HG02571 (cell line): ENCODE results near the gene SRGN.
"Not testable (repeated sequence)": the region's sequence is repeated elsewhere in the genome, so short reads cannot be mapped to it uniquely, and the experiment has no call there.

Source experiments
- ATAC-seq: cut with Tn5 transposase; IDR thresholded peaks from one replicate; pipeline ENCODE4 v1.9.1; 2021; ENCODE audit warnings: mild to moderate bottlenecking, moderate library complexity; ENCODE audit not compliant: unreplicated experiment

The SRGN gene, protein sequence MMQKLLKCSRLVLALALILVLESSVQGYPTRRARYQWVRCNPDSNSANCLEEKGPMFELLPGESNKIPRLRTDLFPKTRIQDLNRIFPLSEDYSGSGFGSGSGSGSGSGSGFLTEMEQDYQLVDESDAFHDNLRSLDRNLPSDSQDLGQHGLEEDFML

DNA sequence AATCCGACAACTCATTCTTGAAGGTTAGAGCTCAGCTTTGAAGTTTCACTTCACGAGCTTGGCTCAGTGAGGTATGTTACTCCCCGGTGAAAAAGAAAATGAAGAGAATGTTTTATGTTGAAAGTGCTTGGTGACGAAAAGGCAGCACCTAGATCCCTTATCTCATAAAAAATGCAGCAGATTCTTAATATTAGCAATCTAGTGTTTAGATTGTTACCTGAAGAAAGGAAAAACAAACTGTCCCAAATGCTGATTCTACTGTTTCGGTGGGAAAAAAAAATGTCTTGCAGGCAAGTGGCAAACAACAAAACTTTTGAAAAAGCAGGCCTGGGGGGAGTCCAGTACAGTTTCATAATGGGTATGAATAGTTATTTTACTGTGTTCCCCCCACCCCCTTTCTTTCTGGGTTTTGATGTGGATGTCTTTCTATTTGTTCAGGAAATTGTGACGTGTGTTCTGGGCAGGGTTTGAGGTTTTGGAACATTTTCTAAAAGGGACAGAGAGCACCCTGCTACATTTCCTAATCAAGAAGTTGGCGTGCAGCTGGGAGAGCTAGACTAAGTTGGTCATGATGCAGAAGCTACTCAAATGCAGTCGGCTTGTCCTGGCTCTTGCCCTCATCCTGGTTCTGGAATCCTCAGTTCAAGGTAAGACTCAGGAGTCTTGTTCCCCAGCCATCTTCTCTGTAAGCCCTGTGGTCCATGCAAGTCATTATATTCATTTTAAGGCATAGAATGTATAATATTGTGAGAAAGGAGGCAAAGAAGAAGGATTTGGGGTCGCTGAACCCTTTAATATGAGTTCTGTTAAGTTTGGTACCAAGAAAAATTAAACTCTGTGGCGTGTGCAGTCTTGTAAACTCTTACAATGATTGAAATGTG, at the start of gene SRGN:
TSS of gene SRGN (plus strand) at position 514 of the 881 bp plus-strand sequence. CDS start at position 569, 55 bp downstream.
- ATAC-seq: peak; percentile 57

DNA sequence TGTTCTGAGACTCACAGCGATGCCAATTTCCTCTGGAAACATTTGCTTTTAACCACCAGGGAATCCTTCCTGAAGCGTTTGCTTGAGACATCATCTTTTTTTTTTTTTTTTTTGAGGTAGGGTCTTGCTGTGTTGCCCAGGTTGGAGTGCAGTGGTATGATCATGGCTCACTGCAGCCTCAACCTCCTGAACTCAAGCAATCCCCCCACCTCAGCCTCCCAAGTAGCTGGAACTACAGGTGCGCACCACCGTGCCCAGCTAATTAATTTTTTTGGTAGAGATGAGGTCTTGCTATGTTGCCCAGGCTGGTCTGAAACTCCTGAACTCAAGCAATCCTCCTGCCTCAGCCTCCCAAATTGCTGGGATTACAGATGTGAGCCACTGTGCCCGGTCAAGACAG, 47.0 kb upstream of the SRGN start:
- ATAC-seq: not testable (repeated sequence)

DNA sequence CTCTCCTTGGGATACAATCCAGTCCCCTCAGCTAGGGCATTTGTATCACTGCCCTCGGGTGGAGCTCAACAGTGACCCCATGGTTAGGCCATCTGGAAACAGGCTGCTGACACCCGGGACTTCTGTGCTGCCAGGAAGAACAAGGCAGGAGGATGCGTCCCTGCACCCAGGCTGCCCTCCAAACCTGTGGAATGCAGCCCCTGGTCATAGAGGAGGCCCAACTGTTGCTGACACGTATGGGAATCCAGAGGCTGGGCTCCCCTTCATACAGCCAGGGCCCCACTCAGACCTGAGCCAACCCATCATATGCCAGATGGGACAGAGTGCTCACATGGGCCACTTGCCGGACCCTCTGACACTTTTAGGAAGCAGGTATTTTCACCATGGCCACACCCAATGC, 45.5 kb upstream of the SRGN start:
- no peak for ATAC-seq

DNA sequence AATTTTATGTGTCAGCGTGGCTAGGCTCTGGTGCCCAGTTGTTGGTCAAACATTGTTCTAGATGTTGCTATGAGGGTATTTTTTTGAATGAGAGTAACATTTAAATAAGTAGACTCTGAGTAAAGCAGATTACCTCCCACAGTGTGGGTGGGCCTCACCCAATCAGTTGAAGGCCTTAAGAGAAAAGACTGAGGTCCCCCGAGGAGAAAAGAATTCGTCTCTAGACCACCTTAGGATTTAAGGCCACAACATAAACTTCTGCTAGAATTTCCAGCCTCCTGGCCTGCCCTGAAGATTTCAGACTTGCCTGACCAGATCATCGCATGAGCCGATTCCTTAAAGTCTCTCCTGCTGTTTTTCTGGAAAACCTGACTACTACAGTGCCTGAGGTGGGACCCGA, 45.1 kb upstream of the SRGN start:
- ATAC-seq: no peak

DNA sequence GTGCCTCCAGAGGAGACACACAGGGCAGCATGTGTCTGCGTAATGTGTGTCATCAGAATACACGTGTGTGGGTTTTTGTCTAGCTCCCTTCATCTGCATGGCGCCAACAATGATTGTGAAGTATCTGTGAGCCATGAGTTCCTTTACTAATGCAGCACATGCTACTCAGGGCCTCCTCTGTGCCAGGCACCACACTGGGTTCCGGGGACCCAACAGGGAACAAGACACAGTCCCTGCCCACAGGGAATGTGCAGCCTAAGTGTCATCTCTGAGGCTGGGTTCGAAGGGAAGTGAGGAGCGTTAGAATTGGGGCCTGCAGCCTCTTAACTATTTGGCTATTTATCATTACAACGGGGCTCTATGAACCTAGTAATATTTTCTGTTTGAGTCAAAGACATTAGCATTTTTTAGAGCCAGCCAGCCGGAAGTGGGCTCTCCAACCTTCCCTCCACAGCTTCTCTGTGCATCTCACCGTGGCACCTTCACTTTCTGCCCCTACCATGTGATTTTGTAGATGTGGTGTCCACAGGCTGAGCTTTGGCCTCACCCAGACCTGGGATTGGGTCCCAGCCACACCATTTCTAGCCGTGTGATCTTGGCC, 43.9 kb upstream of the SRGN start:
- no peak for ATAC-seq

DNA sequence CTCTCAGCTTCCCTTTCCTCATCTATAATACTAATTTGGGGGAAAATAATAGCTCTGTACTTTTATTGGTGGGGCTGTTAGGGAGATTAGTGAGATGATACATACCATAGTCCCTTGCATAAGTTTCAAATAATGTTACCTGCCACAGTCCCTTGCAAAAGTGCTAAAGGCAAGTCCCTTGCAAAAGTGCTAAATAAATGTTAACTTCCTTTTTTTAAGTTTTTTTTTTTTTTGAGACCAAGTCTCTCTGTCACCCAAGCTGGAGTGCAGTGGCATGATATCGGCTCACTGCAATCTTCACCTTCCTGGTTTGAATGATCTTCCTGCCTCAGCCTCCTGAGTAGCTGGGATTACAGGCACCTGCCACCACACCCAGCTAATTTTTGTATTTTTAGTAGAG, 43.4 kb upstream of the SRGN start:
- ATAC-seq: no peak

DNA sequence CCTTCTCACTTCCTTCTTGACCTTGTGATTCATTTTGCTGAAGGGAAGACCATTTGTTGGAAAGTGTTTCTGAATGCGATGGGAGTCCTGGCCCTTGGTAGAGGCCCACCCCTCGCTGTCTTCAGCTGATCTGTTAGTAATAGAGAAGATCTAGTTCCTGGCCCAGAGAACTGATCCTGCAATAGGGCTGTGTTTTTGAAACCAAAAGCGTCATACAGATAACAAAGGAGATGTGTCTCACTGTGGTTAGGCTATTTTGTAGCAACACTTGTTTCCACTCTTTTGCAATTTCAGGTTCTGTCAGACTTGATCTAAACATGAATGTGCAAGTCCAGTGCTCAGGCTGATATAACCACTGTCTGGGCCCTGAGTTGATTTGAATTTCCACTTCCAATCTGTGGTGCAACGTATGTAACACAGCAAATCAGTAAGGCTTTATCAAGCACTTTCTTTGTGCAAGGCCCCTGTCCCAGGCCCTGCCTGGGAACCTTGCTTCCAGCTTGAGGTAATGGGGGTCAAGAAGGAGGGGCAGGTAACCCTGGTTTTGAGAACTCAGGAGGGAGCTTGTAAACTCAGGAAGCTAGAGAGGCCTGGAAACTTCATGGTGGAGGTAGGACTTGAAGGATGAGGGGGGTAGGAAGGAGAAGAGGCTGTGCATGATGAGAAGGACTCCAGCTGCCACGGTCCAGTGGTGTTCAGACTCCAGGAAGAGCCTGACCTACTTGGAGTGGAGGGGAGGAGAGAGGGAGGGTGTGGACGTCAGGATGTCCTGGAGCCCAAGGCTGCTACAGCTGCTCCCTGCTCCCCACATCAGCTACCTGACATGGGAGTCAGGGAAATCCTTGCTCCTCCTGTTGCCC, 42.2 kb upstream of the SRGN start:
- peak; percentile 62 for ATAC-seq

DNA sequence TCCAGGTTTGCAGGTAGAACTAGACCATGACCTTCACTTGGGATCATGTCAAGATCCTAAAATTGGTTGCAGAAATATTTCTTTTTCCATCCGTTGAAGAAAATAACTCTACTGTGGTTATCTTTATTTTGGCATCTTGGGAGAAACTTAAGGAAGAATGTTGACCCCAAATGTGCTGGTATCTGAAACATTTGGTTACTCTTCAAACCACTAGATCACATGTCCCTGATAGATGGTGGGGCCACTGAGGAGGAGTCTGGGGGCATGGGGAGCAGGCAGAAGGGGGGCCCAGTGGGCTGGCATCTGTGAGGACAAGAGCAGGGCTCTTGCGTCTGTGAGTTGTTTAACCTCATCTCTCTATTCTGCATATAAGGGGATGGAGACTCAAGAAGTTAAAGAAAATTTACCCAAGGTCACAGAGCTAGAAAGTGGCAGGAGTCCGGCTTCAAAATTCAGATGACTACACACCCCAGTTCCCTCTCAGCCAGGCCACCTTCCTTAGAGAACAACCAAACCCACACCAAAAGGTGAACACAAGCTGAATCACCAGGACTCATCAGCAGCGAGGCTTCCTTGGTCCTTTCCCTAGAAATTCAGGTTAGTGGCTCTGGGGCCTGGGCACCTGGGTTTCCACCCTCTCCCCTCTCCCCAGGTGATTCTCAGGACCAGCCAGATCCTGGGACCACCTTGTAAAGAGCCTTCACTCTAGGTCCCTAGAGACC, 40.6 kb upstream of the SRGN start:
- ATAC-seq: no peak

DNA sequence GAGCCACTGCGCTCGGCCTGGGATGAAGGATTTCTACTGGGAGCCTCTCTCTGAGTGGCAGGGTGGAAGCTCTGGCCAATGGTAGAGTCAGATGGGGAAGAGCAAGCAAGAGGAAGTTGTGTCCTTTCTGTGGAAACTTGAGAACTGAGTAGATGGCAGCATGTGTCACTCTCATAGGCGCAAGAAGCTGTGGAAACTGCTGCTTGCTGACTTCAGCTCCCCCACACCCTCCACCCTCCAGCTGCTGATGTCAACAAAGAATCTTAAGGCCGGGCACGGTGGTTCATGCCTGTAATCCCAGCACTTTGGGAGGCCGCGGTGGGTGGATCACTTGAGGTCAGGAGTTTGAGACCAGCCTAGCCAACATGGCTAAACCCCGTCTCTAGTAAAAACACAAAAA, 39.8 kb upstream of the SRGN start:
- ATAC-seq: no peak

DNA sequence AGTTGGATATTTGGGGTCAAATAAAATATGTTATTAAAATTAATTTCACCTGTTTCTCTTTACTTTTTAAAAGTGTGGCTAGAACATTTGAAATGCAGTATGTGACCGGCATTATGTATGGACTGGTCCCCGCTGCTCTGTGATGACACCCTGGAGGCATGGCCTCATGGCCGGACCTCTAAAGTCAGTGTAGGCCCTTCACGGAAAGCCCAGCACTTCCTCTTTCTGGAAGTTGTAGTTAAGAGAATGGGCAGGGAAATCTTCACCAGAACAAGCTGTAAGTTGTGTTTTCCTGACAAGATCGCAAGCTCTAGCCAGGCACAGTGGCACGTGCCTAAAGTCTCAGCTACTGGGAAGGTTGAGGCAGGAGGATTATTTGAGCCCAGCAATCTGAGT, 38.3 kb upstream of the SRGN start:
- ATAC-seq: no peak

DNA sequence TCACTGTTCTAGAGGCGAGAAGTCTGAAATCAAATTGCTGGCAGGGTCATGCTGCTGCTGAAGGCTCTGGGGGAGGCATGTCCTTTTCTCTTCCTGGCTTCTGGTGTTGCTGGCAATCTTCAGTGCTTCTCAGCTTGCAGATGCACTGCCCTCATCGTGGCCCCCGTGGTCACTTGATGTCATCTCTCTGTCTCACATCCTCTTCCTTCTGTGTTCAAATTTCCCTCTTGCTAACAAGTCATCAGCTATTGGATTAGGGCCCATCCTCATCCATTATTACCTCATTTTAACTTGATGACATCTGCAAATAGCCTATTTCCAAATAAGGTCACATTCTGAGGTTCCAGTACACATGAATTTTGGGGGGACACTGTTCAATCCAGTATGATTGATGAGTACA, 36.6 kb upstream of the SRGN start:
- ATAC-seq: no peak

DNA sequence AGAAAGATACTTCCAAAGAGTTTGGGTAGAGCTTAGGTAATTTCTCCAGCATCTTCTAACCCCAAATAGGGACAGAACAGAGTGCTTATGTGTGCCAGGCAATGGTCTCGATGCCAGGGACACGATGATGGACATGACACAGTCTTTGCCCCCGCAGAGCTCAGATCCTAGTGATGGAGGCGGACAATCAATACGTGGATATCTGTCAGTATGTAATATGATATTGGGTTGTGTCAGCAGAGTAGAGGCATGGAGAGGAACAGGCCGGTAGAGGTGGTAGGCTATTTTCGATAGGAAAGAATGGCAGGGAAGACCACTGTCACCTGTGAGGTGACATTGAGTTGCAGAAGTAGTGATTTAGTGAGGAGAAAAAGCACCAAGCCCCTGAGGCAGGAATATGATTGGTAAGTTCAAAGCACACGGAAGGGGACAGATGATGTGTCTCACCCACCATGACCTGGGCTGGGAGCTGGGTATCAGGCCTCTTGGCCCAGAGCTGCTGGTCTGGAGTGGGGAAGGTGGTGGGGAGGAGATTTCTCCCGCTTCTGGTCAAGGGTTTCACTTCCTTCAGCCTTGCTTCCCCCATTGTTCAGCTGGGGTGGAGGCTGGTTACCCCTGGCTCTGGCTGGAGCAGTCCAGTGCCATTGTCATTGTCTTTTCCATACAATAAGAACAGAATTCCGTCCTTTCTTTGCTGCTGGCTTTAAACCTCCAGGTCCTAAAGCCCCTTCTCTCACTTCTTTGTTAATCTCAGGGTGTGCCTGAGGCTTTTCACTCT, 36.0 kb upstream of the SRGN start:
- no peak for ATAC-seq

DNA sequence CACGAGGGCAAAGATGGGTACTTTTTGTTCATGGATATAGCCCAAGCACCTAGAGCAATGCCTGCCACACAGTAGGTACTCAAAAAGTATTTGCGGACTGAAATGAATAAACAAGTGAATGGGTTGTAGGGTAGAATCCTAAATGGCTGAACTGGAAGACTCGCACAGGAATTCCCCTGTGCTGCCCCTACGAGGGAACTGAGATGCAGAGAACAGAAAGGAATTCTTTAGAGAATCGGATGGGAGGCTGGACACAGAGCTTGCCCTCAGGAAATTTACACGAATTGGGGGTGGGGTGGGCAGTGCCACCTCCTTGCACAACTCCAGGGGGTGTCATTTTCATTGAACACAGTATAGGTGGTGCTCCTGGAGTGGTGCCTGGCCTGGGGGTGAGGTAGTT, 35.2 kb upstream of the SRGN start:
- ATAC-seq: no peak

DNA sequence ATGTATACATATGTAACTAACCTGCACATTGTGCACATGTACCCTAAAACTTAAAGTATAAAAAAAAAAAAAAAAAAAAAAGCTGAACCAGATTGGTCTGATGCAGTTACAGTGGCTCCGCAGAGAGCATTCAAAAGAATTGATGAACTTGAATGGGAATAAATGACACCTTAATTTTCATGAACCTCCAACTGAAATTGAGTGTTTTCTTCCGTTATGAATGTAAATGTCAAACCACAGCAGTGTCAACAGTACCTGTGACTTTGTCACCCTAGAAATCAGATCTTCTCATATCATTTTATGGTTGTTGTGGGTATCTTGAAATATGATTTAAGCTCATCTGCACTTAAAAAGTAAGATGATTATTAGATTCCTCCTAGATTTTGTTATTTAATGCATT, 32.7 kb upstream of the SRGN start:
- no peak for ATAC-seq

DNA sequence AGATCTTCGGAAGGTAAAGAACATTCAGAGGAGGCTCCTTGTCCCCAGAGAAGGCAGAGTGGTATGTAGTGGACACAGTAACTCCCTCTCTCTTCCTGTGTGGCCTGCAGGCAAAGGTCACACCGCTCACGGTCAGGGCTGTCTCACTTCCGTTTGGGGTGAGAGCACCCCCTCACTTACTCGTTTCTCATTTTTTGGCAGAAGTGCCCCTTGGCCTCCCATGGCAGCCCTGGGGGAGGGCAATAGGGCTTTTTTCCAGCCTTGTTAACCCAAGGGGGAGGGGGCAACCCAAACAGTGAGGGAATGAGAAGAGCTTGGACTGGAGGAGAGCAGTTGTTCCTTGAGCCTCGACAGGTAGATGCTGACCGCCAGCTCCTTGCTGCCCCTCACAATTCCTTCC, 31.8 kb upstream of the SRGN start:
- no peak for ATAC-seq

DNA sequence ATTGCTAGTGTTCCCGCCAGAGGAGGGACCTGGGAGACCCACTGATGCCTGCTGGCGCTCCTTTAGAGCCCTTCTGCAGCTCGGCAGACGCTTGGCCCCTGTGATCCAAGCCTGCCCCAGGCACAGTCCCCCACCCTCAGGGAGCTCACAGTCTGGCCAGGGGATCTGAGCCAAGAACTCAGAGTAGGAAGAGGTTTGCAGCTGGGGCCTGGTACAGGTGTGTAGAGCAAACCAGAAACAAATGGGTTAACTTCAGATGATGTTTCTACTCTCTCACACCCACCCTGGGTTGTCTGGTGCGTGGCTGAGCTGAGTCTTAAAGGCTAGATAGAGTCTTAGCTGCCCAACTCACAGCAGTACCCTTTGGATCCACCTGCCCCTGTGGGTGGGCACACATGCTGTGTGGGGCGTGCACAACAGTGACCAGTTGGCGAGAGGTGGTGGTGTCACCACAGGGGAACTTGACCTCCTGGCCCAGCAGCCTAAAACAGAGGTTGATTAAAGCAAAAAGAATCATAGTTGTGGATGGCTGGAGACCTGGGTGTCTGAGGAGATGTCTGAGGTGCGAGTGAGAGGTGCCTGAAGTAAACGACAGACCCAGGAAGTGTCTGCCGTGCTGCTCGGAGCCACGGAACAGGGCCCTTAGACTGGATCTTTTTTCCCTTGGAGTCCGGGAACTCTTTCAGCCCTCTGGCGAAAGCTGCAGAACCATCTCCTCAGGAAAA, 31.2 kb upstream of the SRGN start:
- no peak for ATAC-seq

DNA sequence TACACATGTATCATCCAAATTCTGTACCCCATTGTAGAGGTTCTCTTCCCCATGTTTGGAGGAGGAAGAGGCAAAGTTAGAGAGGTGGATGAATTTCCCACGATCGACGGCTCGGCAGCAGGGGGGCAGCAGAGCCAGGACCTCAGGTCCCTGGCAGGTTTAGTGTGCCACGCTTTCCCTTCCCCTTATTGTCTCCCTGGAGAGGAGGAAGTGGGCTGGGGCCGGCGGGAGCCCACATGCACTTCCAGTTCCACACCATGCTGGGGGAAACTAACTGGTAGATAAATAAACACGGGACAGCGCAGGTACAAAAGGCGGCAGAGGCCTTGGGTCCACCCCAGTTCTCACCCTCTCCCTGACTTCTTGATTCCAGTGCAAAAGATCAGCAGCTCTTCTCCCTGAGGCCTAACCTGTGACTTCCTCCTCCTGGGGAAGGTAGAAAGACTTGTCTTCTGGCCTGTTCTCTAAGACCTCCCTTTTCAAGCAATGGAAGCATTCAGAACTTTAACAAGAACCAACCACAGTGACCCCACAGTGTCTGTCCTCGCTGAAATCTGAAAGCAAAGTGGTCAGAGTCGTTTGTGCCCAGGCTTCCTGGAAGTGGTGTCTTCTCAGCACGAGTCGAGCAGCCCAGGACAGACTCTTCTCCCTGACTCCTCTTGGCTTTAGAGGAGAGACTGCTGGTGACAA, 30.5 kb upstream of the SRGN start:
- ATAC-seq: no peak

DNA sequence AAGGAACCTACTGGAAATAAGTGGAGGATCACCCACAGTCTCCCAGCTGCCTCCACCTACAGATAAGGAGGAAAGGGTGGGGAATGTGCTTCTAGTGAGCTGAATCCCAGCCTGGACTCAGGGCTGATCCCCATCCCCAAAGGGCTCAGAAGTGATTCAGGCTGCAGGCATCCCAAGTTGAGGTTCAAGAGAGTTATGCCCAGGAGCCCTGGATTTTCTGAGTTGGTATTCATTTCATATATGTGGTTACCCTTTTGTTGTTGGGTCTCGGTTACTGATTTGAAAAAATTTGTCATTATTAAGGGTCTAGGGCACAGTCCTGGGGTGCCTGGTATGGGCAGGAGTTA, 30.0 kb upstream of the SRGN start:
- ATAC-seq: no peak
